Measurements from ENCODE around the gene TRIM41. TPM values are rescaled to one million over a fixed set of nuclear protein-coding genes. Genes with fewer than 3 reads are reported as not detected.

The TRIM41 gene
- polyA plus RNA-seq, 1 of the 3 experiments (the other 2 are of a cell fraction), result 35.9 TPM

- Histone ChIP-seq H3K4me2 (peak overlapping the region; percentile 94), H3K27me3 (ENCODE audit: insufficient read depth) (no peaks in the 10 kb centered on the region), H2AFZ (ENCODE audit: low read depth) (peak overlapping the region; percentile 94), H3K9ac (peak overlapping the region; percentile 74), H3K4me3 (ENCODE audit: low read depth in 2 of 2, low read length in 1 of 2) (peak overlapping the region; percentile 91 to 98), H3K9me3 (no peaks in the 10 kb centered on the region), H3K27ac (ENCODE audit: low read depth in 2 of 2, low read length in 1 of 2) (peak overlapping the region; percentile 77 to 83), H4K20me1 (ENCODE audit: insufficient read depth) (no peaks in the 10 kb centered on the region), H3K9me2 (no peaks in the 10 kb centered on the region), H3K79me2 (ENCODE audit: insufficient read depth) (peaks cover 6% of the 10 kb centered on the region; the same call in 1 of the 2 replicates), H3K36me3 (replicated peaks in 1 of 2; ENCODE audit: control insufficient read depth in 1 of 2, insufficient read depth in 2 of 2, low read length in 1 of 2) (no peaks in the 10 kb centered on the region), H3F3A (replicated peaks; ENCODE audit: insufficient read depth) (peaks cover 27% of the 10 kb centered on the region), H3K4me1 (ENCODE audit: control insufficient read depth in 1 of 2, insufficient read depth in 2 of 2, low read depth in 1 of 2, low read length in 1 of 2) (peaks cover 0 to 10% of the 10 kb centered on the region in 2 experiments; a peak in 1 of 4 replicates)
- WGBS (ENCODE audit: low lambda C conversion rate), result under 1% methylated on average over 34 of the region's 35 CpGs
- ChIA-PET POLR2A (interaction anchor here (2.6 kb wide), 1 partner anchor 35 kb away, joined by 11 read pairs; no protein-coding TSS in a partner anchor), CTCF (interaction anchor here (1.0 to 7.4 kb wide), 8 partner anchors 13 to 73 kb away, joined by 3 to 72 read pairs (median 4); partner anchors contain the start of genes TRIM41 and TRIM7)
- DNase-seq, result peak; percentile 47
- TF ChIP-seq RCOR1 (IDR thresholded peaks at IDR 0.05; ENCODE audit: low read length), result peak; percentile 44; the same call in 1 of the 2 replicates
- peak; percentile 12; the same call in 1 of the 2 replicates for TF ChIP-seq CTCF (IDR thresholded peaks at IDR 0.05)
- TF ChIP-seq YY1 (IDR thresholded peaks at IDR 0.05; ENCODE audit: low read depth), result 0 out of 2 replicates have a peak, but pooled peaks have one; percentile 37
- TF ChIP-seq, protein P1, sequence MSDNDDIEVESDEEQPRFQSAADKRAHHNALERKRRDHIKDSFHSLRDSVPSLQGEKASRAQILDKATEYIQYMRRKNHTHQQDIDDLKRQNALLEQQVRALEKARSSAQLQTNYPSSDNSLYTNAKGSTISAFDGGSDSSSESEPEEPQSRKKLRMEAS (IDR thresholded peaks at IDR 0.05; ENCODE audit: low read depth), result 0 out of 2 replicates have a peak, but pooled peaks have one; percentile 1
- TF ChIP-seq JUND (IDR thresholded peaks at IDR 0.05), result no peak
- no peak for TF ChIP-seq FOXJ3 (CRISPR knock-in tag; IDR thresholded peaks at IDR 0.05)
- TF ChIP-seq GABPA (IDR thresholded peaks at IDR 0.05; ENCODE audit: low read depth), result no peak
- TF ChIP-seq POLR2AphosphoS5 (IDR thresholded peaks at IDR 0.05; ENCODE audit: low read depth, low read length), result no peak
- TF ChIP-seq SMC3 (IDR thresholded peaks at IDR 0.05; ENCODE audit: low read depth, low read length), result no peak
- peak; percentile 19; the same call in 1 of the 2 replicates for TF ChIP-seq TAF1 (IDR thresholded peaks at IDR 0.05; ENCODE audit: borderline replicate concordance, low read depth, low read length)
- TF ChIP-seq CHD2 (IDR thresholded peaks at IDR 0.05; ENCODE audit: low read length, partially characterized antibody), result peak; percentile 10
- TF ChIP-seq SIN3A (IDR thresholded peaks at IDR 0.05; ENCODE audit: borderline replicate concordance, low read depth, low read length), result 0 out of 2 replicates have a peak, but pooled peaks have one; percentile 36
- TF ChIP-seq NRF1 (IDR thresholded peaks at IDR 0.05; ENCODE audit: low read depth, low read length), result no peak
- TF ChIP-seq FOXM1 (IDR thresholded peaks at IDR 0.05; ENCODE audit: low read depth), result no peak
- no peak for TF ChIP-seq TCF12 (IDR thresholded peaks at IDR 0.05)
- TF ChIP-seq USF1 (IDR thresholded peaks at IDR 0.05; ENCODE audit: borderline replicate concordance, low read depth), result no peak
- TF ChIP-seq ELF1 (IDR thresholded peaks at IDR 0.05), result no peak
- TF ChIP-seq RFX5 (IDR thresholded peaks at IDR 0.05; ENCODE audit: low read length), result no peak
- TF ChIP-seq RAD21 (IDR thresholded peaks at IDR 0.05; ENCODE audit: low read length), result no peak
- no peak; the same call in 1 of the 2 replicates for TF ChIP-seq FOSL2 (IDR thresholded peaks at IDR 0.05; ENCODE audit: borderline replicate concordance, low read depth)
- no peak for TF ChIP-seq EP300 (IDR thresholded peaks at IDR 0.05; ENCODE audit: borderline replicate concordance in 1 of 2, low read depth in 1 of 2, low read length in 1 of 2)
- no peak; the same call in 1 of the 2 replicates for TF ChIP-seq ZBTB33 (IDR thresholded peaks at IDR 0.05; ENCODE audit: borderline replicate concordance, low read depth)
- TF ChIP-seq, protein P2, sequence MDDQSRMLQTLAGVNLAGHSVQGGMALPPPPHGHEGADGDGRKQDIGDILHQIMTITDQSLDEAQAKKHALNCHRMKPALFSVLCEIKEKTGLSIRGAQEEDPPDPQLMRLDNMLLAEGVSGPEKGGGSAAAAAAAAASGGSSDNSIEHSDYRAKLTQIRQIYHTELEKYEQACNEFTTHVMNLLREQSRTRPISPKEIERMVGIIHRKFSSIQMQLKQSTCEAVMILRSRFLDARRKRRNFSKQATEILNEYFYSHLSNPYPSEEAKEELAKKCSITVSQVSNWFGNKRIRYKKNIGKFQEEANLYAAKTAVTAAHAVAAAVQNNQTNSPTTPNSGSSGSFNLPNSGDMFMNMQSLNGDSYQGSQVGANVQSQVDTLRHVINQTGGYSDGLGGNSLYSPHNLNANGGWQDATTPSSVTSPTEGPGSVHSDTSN (IDR thresholded peaks at IDR 0.05), result no peak
- no peak for TF ChIP-seq GATA2 (CRISPR knock-in tag; IDR thresholded peaks at IDR 0.05)
- no peak for TF ChIP-seq RXRA (IDR thresholded peaks at IDR 0.05; ENCODE audit: borderline replicate concordance, low read depth)
- TF ChIP-seq EZH2phosphoT487 (IDR thresholded peaks at IDR 0.05; ENCODE audit: borderline replicate concordance, low read depth), result no peak
- TF ChIP-seq TEAD4 (IDR thresholded peaks at IDR 0.05; ENCODE audit: borderline replicate concordance, insufficient read depth), result peak; percentile 80
- TF ChIP-seq NFIC (IDR thresholded peaks at IDR 0.05; ENCODE audit: borderline replicate concordance), result no peak
Observed at GRCh38 chr5:181188700-181189362, 34.2 kb upstream of the TRIM41 start.
